Suprapubic skin (tissue), 4 donors: Measurements from ENCODE around the gene FIZ1. TPM values are rescaled to one million over a fixed set of nuclear protein-coding genes. Genes with fewer than 3 reads are reported as not detected.

ENCODE experiments used
- DNase-seq, 2 donors: peaks; one replicate each; pipeline ENCODE4 v3.0.0-alpha.2; 2019; ENCODE audit warnings: low spot score in 2 of 2
- H3K27ac ChIP-seq: fragments of 200-600 bp; sonication (generic); one replicate; pipeline ENCODE4 v1.5.1; 2019
- H3K27me3 ChIP-seq: fragments of 200-600 bp; sonication (generic); one replicate; pipeline ENCODE4 v1.5.1; 2019
- H3K36me3 ChIP-seq: fragments of 200-600 bp; sonication (generic); one replicate; pipeline ENCODE4 v1.5.1; 2019
- H3K4me1 ChIP-seq: fragments of 200-600 bp; sonication (generic); one replicate; pipeline ENCODE4 v1.5.1; 2019
- H3K4me3 ChIP-seq: fragments of 200-600 bp; sonication (generic); one replicate; pipeline ENCODE4 v1.5.1; 2019; ENCODE audit warnings: mild to moderate bottlenecking
- H3K9me3 ChIP-seq: fragments of 200-600 bp; sonication (generic); one replicate; pipeline ENCODE4 v1.5.1; 2019
- CTCF ChIP-seq, 2 donors: fragments of 200-600 bp in 1 of 2; fragments of 450-650 bp in 1 of 2; sonication (generic) in 1 of 2; IDR thresholded peaks; one replicate each; pipeline ENCODE4 v1.5.1; 2016 to 2019; ENCODE audit warnings: antibody characterized with exemption in 2 of 2, mild to moderate bottlenecking in 1 of 2, moderate library complexity in 1 of 2
- EP300 ChIP-seq: sonication (generic); formaldehyde crosslinking; IDR thresholded peaks from one replicate; pipeline ENCODE4 v1.6.1; 2017; ENCODE audit warnings: antibody characterized with exemption
- POLR2A ChIP-seq, 2 donors: fragments of 450-650 bp; IDR thresholded peaks; one replicate each; pipeline ENCODE4 v1.6.1; 2017; ENCODE audit warnings: antibody characterized with exemption in 2 of 2, mild to moderate bottlenecking in 2 of 2, moderate library complexity in 2 of 2
- POLR2AphosphoS5 ChIP-seq, 3 donors: sonication (generic); formaldehyde crosslinking; IDR thresholded peaks; one replicate each; pipeline ENCODE4 v1.6.1; 2017; ENCODE audit warnings: antibody characterized with exemption in 3 of 3
- WGBS: methylation state at CpG from one replicate; pipeline ENCODE4 v1.1.5; 2018; 5-methylcytosine and 5-hydroxymethylcytosine counted together
- total RNA-seq, 4 donors: library from RNA; depleted of rRNA; stranded (reverse); fragments of >200 nt; gene quantifications; one replicate each; pipeline ENCODE4 v1.1.0, GENCODE V29; 2016

FIZ1 gene
- total RNA-seq, 4 donors from 2014 or later, result 7.6 to 9.2 (median 8.5) TPM

DNA sequence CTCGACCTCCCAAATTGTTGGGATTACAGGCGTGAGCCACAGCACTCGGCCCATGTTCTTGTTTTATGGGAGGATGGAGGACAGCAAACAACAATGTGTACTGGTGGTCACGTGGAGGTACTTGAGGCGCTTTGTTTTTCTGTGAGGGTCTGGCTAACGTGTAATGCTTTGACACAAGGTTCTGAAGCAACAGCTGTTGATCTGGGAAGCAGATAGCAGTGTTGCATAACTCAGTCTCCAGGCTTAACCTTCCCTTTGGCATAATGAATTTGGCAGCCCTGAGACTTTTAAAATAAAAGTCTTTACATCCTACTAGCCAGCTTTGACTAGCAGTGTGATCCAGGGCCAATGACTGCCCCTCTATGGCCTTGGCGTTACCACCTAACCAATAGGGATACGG is 34.5 kb upstream of the FIZ1 start:
- Histone ChIP-seq H3K4me3 (no peak overlapping the region), H3K9me3 (no peaks in the 10 kb centered on the region), H3K27ac (no peak overlapping the region), H3K27me3 (no peaks in the 10 kb centered on the region), H3K4me1 (peaks cover 56% of the 10 kb centered on the region), H3K36me3 (no peaks in the 10 kb centered on the region)
- WGBS, result 73% methylated on average over 8 of the region's 8 CpGs
- no peak for DNase-seq
- TF ChIP-seq EP300 (no peak), POLR2AphosphoS5 (IDR thresholded peaks at IDR 0.05) (no peak), CTCF (IDR thresholded peaks at IDR 0.05) (no peak), POLR2A (IDR thresholded peaks at IDR 0.05) (no peak)

GRCh38 chr19:55632463-55632834 is 33.1 kb upstream of the FIZ1 start:
- peak; percentile 96 to 98 for DNase-seq
- H3K27me3 ChIP-seq, result no peaks in the 10 kb centered on the region
- 25% methylated on average over 3 of the region's 3 CpGs for WGBS
- no peak overlapping the region for H3K27ac ChIP-seq
- peaks cover 44% of the 10 kb centered on the region for H3K4me1 ChIP-seq
- no peak overlapping the region for H3K4me3 ChIP-seq
- H3K36me3 ChIP-seq, result no peaks in the 10 kb centered on the region
- no peaks in the 10 kb centered on the region for H3K9me3 ChIP-seq
- peak; percentile 80 to 90 for TF ChIP-seq CTCF (IDR thresholded peaks at IDR 0.05)
- no peak for TF ChIP-seq POLR2A (IDR thresholded peaks at IDR 0.05)

- Histone ChIP-seq H3K9me3 (no peaks in the 10 kb centered on the region), H3K27me3 (no peaks in the 10 kb centered on the region), H3K4me3 (no peak overlapping the region), H3K27ac (no peak overlapping the region), H3K36me3 (peaks cover 12% of the 10 kb centered on the region), H3K4me1 (peaks cover 16% of the 10 kb centered on the region)
- TF ChIP-seq POLR2AphosphoS5 (IDR thresholded peaks at IDR 0.05), result no peak
- TF ChIP-seq CTCF (IDR thresholded peaks at IDR 0.05), result no peak
- TF ChIP-seq POLR2A (IDR thresholded peaks at IDR 0.05), result no peak
- no peak for TF ChIP-seq EP300
- DNase-seq, result no peak
- WGBS, result 87% methylated on average over 11 of the region's 11 CpGs
These were observed 27.0 kb upstream of the FIZ1 start for GRCh38 chr19:55626350-55626749.

GRCh38 chr19:55625004-55625326 is 25.6 kb upstream of the FIZ1 start:
- Histone ChIP-seq H3K4me1 (peaks cover 16% of the 10 kb centered on the region), H3K36me3 (peaks cover 14% of the 10 kb centered on the region), H3K27ac (peak overlapping the region; percentile 97), H3K27me3 (no peaks in the 10 kb centered on the region), H3K9me3 (no peaks in the 10 kb centered on the region), H3K4me3 (peak overlapping the region; percentile 62)
- WGBS, result 46% methylated on average over 11 of the region's 11 CpGs
- no peak for DNase-seq
- TF ChIP-seq CTCF (IDR thresholded peaks at IDR 0.05) (no peak), POLR2A (IDR thresholded peaks at IDR 0.05) (no peak), EP300 (no peak), POLR2AphosphoS5 (IDR thresholded peaks at IDR 0.05) (no peak)

DNA sequence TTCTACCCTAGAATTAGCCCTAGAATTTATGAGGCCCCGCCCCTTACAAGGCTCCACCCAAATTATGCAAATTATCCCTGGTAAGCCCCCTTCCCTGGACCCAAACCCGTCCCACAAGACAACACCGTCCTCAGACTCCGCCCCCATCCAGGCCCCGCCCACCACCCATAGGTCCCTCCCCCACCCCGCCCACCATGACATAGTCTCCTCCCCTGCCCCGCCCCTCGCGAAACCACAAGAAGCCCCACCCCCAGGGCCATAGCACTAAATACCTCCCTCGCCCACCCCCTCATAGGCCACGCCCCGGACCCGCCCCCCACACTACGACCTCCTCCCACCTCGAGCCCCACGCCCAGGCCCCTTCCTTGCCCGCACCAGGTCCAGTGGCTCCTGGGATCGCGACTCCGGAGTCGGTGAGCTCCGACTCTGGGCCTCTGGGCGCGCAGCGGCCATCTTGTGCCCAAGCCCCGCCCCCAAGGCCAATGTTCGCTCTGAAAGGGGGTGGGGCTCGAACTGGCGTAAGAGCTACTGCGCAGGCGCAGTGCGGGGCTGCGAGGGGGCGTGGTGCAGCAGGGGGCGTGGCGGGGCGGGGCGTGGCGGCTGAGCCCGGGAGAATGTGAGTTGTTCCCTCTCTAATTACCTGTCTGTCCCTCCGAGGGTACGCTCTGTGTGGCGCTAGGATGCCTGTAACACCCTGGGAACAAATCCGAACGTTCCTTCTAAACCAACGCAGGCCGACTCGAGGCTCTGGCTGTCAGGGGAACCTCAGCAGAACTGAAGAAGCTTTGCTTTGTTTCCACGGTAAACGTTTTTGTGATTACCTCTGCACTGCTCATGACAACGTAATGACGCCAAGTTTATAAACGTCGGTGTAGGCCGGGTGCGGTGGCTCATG is 25.0 kb upstream of the FIZ1 start, which contains the start of gene ZNF784:
TSS of gene ZNF784 (minus strand) at position 458 of the 895 bp plus-strand sequence. CDS start at position 453, 5 bp downstream.
- Histone ChIP-seq H3K27me3 (no peaks in the 10 kb centered on the region), H3K4me1 (peaks cover 16% of the 10 kb centered on the region), H3K27ac (peak within 1 kb of the TSS; percentile 97), H3K9me3 (no peaks in the 10 kb centered on the region), H3K36me3 (peaks cover 14% of the 10 kb centered on the region), H3K4me3 (peak within 1 kb of the TSS; percentile 62)
- peak; percentile 94 to 96 for DNase-seq
- no peak for TF ChIP-seq CTCF (IDR thresholded peaks at IDR 0.05)
- peak in 1 of 3 donors; percentile 29 for TF ChIP-seq POLR2AphosphoS5 (IDR thresholded peaks at IDR 0.05)
- under 1% methylated on average over 27 of the region's 56 CpGs for WGBS
